Neural cell (in vitro differentiated cells): ENCODE data around the gene PDF.

Experiments used
- CTCF ChIP-seq: fragments of 450-650 bp; IDR thresholded peaks from 2 replicates; pipeline ENCODE4 v1.5.1; 2014; ENCODE audit warnings: antibody characterized with exemption, mild to moderate bottlenecking, moderate library complexity; ENCODE audit not compliant: poor library complexity, severe bottlenecking
- TF ChIP-seq, protein P1 (sequence below): IDR thresholded peaks from 2 replicates; pipeline ENCODE4 v1.6.1; 2012; ENCODE audit warnings: borderline replicate concordance

DNA sequence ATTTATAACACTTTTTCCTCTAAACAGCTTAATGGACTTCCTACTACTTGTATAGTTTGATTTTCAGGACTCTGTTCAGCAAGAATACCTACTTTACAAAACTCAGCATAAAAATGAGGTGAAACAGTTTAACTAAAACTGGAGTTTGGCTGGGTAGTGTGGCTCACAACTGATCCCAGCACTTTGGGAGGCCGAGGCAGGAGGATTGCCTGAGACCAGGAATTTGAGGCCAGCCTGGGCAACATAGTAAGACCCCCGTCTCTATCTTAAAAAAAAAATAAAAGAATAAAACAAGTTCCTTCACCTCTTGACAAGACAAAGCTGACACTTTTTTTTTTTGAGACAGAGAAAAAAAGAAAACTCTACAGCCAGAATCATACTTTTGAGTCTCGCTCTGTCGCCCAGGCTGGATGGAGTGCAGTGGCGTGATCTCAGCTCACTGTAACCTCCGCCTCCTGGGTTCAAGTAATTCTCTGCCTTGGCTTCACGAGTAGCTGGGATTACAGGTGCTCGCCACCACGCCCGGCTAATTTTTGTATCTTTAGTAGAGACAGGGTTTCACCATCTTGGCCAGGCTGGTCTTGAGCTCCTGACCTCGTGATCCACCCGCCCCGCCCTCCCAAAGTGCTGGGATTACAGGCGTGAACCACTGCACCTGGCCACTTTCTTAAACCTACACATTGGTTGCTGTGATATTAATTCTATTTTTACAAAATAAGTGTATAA, 2.6 kb downstream of the PDF start:
- TF ChIP-seq, protein P1, sequence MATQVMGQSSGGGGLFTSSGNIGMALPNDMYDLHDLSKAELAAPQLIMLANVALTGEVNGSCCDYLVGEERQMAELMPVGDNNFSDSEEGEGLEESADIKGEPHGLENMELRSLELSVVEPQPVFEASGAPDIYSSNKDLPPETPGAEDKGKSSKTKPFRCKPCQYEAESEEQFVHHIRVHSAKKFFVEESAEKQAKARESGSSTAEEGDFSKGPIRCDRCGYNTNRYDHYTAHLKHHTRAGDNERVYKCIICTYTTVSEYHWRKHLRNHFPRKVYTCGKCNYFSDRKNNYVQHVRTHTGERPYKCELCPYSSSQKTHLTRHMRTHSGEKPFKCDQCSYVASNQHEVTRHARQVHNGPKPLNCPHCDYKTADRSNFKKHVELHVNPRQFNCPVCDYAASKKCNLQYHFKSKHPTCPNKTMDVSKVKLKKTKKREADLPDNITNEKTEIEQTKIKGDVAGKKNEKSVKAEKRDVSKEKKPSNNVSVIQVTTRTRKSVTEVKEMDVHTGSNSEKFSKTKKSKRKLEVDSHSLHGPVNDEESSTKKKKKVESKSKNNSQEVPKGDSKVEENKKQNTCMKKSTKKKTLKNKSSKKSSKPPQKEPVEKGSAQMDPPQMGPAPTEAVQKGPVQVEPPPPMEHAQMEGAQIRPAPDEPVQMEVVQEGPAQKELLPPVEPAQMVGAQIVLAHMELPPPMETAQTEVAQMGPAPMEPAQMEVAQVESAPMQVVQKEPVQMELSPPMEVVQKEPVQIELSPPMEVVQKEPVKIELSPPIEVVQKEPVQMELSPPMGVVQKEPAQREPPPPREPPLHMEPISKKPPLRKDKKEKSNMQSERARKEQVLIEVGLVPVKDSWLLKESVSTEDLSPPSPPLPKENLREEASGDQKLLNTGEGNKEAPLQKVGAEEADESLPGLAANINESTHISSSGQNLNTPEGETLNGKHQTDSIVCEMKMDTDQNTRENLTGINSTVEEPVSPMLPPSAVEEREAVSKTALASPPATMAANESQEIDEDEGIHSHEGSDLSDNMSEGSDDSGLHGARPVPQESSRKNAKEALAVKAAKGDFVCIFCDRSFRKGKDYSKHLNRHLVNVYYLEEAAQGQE = no peak
- TF ChIP-seq CTCF = no peak
